SK-N-SH (cell line): ENCODE results near the gene COQ5.

ENCODE experiments used
- EP300 ChIP-seq, 2 experiments: IDR thresholded peaks; 2 replicates each; pipeline versions ENCODE4 v1.4.0 to v1.6.1; 2012; ENCODE audit warnings: borderline replicate concordance in 1 of 2, low read depth in 1 of 2, low read length in 1 of 2
- EZH2phosphoT487 ChIP-seq: fragments of 200-600 bp; sonication (generic); IDR thresholded peaks from 2 replicates; pipeline ENCODE4 v1.6.1; 2017; ENCODE audit warnings: low read depth, mixed run types, mild to moderate bottlenecking, antibody characterized with exemption, moderate library complexity, borderline replicate concordance
- FOXM1 ChIP-seq: IDR thresholded peaks from 2 replicates; pipeline ENCODE4 v1.4.0; 2012; ENCODE audit warnings: low read depth, mild to moderate bottlenecking
- MEF2A ChIP-seq: IDR thresholded peaks from 2 replicates; pipeline ENCODE4 v1.4.0; 2012; ENCODE audit warnings: low read depth, borderline replicate concordance
- NRF1 ChIP-seq: IDR thresholded peaks from 2 replicates; pipeline ENCODE4 v1.6.1; 2012; ENCODE audit warnings: low read depth, mild to moderate bottlenecking, low read length
- POLR2AphosphoS5 ChIP-seq: IDR thresholded peaks from 2 replicates; pipeline ENCODE4 v1.6.1; 2012; ENCODE audit warnings: low read depth, low read length
- RAD21 ChIP-seq: IDR thresholded peaks from 2 replicates; pipeline ENCODE4 v1.6.1; 2012; ENCODE audit warnings: mild to moderate bottlenecking, low read length
- RCOR1 ChIP-seq: fragments of 150-350 bp; IDR thresholded peaks from 2 replicates; pipeline ENCODE4 v1.6.1; 2017; ENCODE audit warnings: antibody characterized with exemption, low read length
- RFX5 ChIP-seq: IDR thresholded peaks from 2 replicates; pipeline ENCODE4 v1.6.1; 2012; ENCODE audit warnings: mild to moderate bottlenecking, improper control_type of control experiment, low read length
- SIN3A ChIP-seq: IDR thresholded peaks from 2 replicates; pipeline ENCODE4 v1.6.1; 2012; ENCODE audit warnings: low read depth, mild to moderate bottlenecking, low read length, moderate library complexity, borderline replicate concordance
- TF ChIP-seq, protein P1 (sequence below): fragments of 200-600 bp; sonication (generic); IDR thresholded peaks from 2 replicates; pipeline ENCODE4 v1.6.1; 2017; ENCODE audit warnings: antibody characterized with exemption, mild to moderate bottlenecking, moderate library complexity

DNA sequence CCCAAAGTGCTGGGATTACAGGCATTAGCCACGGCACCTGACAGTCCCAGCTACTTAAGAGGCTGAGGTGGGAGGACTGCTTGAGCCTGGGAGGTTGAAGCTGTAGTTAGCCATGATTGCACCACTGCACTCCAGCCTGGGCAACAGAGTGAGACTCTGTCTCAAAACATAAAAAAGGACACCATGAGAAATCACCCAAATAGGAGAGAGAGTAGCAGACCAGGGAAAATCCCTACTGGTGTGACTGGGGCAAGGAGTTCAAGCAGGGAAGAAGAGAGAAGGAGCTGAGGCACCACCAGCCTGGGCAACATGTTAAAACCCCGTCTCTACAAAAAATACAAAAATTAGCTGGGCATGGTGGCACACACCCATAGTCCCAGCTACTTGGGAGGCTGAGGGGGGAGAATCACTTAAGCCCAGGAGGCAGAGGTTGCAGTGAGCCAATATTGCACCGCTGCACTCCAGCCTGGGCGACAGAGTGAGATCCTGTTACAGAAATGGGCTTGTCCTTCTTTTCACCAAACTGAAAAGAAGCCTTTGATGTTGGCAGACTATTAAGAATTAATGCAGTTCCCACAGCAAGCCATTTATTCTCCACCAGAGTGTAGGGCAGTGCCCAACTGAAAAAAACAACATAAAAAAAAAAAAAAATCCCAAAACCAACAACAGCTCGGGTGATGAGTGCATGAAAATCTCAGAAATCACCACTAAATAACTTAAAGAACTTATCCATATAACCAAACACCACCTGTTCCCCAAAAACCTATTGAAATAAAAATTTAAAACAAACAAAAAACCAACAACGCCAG lies 54.9 kb downstream of the COQ5 start:
- TF ChIP-seq, protein P1, sequence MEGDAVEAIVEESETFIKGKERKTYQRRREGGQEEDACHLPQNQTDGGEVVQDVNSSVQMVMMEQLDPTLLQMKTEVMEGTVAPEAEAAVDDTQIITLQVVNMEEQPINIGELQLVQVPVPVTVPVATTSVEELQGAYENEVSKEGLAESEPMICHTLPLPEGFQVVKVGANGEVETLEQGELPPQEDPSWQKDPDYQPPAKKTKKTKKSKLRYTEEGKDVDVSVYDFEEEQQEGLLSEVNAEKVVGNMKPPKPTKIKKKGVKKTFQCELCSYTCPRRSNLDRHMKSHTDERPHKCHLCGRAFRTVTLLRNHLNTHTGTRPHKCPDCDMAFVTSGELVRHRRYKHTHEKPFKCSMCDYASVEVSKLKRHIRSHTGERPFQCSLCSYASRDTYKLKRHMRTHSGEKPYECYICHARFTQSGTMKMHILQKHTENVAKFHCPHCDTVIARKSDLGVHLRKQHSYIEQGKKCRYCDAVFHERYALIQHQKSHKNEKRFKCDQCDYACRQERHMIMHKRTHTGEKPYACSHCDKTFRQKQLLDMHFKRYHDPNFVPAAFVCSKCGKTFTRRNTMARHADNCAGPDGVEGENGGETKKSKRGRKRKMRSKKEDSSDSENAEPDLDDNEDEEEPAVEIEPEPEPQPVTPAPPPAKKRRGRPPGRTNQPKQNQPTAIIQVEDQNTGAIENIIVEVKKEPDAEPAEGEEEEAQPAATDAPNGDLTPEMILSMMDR: no peak
- TF ChIP-seq FOXM1 (no peak), RAD21 (no peak), POLR2AphosphoS5 (no peak), EP300 (IDR thresholded peaks at IDR 0.05; ENCODE audit: borderline replicate concordance in 1 of 2, low read depth in 1 of 2, low read length in 1 of 2) (no peak), NRF1 (no peak), MEF2A (no peak), SIN3A (no peak), RCOR1 (no peak), RFX5 (no peak), EZH2phosphoT487 (no peak)
